Skeletal muscle satellite cell (primary cell): ENCODE measurements around the gene FRAT1.

Source experiments
- H3K27me3 ChIP-seq: 2 replicates; pipeline ENCODE4 v1.7.0; 2013; ENCODE audit warnings: low read length; ENCODE audit not compliant: control insufficient read depth, insufficient read depth
- H3K36me3 ChIP-seq: 2 replicates; pipeline ENCODE4 v1.7.0; 2013; ENCODE audit warnings: mild to moderate bottlenecking, control low read depth, low read length; ENCODE audit not compliant: insufficient read depth
- H3K4me1 ChIP-seq: 2 replicates; pipeline ENCODE4 v1.7.0; 2013; ENCODE audit warnings: low read length; ENCODE audit not compliant: control insufficient read depth, insufficient read depth
- H3K4me2 ChIP-seq: 2 replicates; pipeline ENCODE4 v1.7.0; 2013; ENCODE audit warnings: mild to moderate bottlenecking, low read length
- H3K4me3 ChIP-seq: 2 replicates; pipeline ENCODE4 v1.7.0; 2013; ENCODE audit warnings: low read length
- H3K9ac ChIP-seq: 2 replicates; pipeline ENCODE4 v1.7.0; 2013; ENCODE audit warnings: mild to moderate bottlenecking, low read depth, low read length, moderate library complexity
- H3K9me3 ChIP-seq: replicated peaks from 2 replicates; pipeline ENCODE4 v1.7.0; 2013; ENCODE audit warnings: mild to moderate bottlenecking, control low read depth, low read length

FRAT1 gene

GRCh38 chr10:97291357-97292096 is 27.5 kb upstream of the FRAT1 start:
- Histone ChIP-seq H3K36me3 (no peaks in the 10 kb centered on the region), H3K9ac (peak overlapping the region; percentile 91), H3K4me1 (peaks cover 5% of the 10 kb centered on the region), H3K27me3 (no peaks in the 10 kb centered on the region), H3K4me2 (peak overlapping the region; percentile 86), H3K9me3 (no peaks in the 10 kb centered on the region), H3K4me3 (peak overlapping the region; percentile 86)

DNA sequence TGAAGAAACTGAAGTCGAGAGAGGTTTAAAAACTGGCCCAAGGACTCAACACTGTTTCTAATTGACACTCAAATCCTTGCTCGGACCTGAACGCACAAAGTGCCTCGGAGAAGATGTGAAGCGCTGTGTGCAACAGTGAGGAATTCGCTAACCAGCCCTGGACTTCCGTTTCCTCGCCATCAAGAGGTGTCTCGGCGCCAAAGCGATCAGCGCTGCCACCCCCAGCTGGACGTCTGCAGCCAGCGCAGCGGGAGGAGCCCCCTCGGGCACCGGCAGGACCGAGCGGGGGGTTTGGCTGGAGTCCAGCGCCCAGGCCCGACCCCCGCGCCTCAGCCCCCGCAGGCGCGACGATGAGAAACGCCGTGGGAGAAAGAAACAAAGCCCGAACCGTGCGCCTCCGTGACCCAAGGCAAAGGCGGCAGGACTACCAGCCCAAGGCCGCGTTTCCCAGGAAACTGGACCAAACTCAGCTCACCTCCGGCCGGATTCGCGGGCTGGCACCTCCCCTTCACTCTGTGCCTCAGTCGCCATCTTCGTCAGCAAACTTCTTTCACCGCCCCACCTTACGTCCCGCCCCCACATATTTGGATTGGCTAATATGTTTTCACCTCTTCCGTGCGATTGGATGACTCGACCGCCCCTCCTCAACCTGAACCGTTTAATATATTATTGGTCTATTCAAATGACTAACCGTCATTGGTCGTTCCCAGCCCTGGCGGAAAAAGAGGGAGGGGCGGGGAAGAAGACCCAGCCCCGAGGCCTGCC is 26.8 kb upstream of the FRAT1 start, which contains the start of gene ARHGAP19:
TSS of gene ARHGAP19 (minus strand) at position 541 of the 765 bp plus-strand sequence. CDS start at position 531, 10 bp downstream.
- no peaks in the 10 kb centered on the region for H3K27me3 ChIP-seq
- H3K36me3 ChIP-seq, result no peaks in the 10 kb centered on the region
- H3K4me1 ChIP-seq, result peaks cover 5% of the 10 kb centered on the region
- H3K4me2 ChIP-seq, result peak within 1 kb of the TSS; percentile 86
- no peaks in the 10 kb centered on the region for H3K9me3 ChIP-seq
- peak within 1 kb of the TSS; percentile 86 for H3K4me3 ChIP-seq
- peak within 1 kb of the TSS; percentile 91 for H3K9ac ChIP-seq

DNA sequence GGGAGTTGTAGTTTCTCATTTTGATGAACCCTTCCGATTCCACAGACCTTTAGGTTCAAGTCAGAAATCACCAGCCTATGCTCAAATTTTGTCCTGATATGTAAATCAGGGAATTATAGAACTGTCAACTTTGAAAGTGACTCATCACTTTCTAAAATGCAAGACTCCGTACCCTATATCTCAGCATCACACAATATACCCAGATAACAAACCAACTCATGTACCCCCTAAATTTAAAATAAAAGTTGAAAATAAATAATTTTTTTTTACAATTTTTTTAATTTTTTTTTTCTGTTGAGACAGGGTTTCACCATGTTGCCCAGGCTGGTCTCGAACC is 26.2 kb upstream of the FRAT1 start:
- peak overlapping the region; percentile 72 for H3K4me2 ChIP-seq

GRCh38 chr10:97297556-97298222 is 21.4 kb upstream of the FRAT1 start:
- Histone ChIP-seq H3K9me3 (no peaks in the 10 kb centered on the region), H3K4me3 (no peak overlapping the region), H3K4me2 (no peak overlapping the region), H3K36me3 (no peaks in the 10 kb centered on the region), H3K27me3 (no peaks in the 10 kb centered on the region), H3K9ac (no peak overlapping the region), H3K4me1 (peaks cover 9% of the 10 kb centered on the region)

More for the DNA sequence above, 26.2 kb upstream of the FRAT1 start:
- H3K4me1 ChIP-seq, result peaks cover 7% of the 10 kb centered on the region
- H3K4me3 ChIP-seq, result no peak overlapping the region
- H3K9me3 ChIP-seq, result no peaks in the 10 kb centered on the region
- no peaks in the 10 kb centered on the region for H3K27me3 ChIP-seq
- H3K9ac ChIP-seq, result no peak overlapping the region
- no peaks in the 10 kb centered on the region for H3K36me3 ChIP-seq

DNA sequence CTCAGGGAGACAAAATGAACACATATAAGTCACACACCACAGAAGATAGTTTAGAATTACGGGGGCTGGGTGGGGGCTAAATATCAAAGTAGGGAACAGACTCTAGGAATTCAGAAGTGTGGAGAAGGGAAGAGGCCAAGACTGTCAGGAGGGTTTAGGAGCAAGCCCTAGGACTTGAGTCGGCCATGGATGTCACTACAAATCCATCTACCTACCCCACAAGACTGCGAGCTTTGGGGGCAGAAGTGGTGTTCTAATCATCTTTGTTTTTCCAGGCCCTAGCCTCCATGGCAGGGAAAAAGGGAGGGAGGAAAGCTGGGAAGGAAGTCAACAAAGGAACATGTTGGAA is 20.9 kb upstream of the FRAT1 start:
- no peak overlapping the region for H3K9ac ChIP-seq
- no peak overlapping the region for H3K4me3 ChIP-seq
- H3K36me3 ChIP-seq, result no peaks in the 10 kb centered on the region
- no peaks in the 10 kb centered on the region for H3K27me3 ChIP-seq
- H3K4me2 ChIP-seq, result no peak overlapping the region
- peaks cover 9% of the 10 kb centered on the region for H3K4me1 ChIP-seq
- no peaks in the 10 kb centered on the region for H3K9me3 ChIP-seq

DNA sequence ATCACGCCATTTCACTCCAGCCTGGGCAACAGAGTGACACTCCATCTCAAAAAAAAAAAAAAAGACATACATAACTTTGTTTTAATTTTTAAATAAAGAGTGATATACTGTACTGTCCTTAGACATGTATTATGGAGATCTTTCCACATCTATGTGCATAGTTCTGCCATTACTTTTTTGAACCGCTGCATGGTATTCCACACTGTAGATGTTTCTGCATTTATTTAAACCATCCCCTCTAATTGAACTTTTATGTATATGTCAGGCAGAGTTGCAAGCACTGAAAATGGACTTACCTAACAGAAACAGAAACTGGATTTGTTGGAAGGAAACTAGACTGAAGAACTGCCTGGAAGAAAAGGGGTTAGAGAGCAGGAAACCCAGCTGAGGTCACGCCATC is 18.1 kb upstream of the FRAT1 start:
- peaks cover 9% of the 10 kb centered on the region for H3K4me1 ChIP-seq
- no peaks in the 10 kb centered on the region for H3K27me3 ChIP-seq
- H3K9ac ChIP-seq, result no peak overlapping the region
- no peaks in the 10 kb centered on the region for H3K36me3 ChIP-seq
- H3K9me3 ChIP-seq, result no peaks in the 10 kb centered on the region
- no peak overlapping the region for H3K4me3 ChIP-seq
- H3K4me2 ChIP-seq, result no peak overlapping the region

DNA sequence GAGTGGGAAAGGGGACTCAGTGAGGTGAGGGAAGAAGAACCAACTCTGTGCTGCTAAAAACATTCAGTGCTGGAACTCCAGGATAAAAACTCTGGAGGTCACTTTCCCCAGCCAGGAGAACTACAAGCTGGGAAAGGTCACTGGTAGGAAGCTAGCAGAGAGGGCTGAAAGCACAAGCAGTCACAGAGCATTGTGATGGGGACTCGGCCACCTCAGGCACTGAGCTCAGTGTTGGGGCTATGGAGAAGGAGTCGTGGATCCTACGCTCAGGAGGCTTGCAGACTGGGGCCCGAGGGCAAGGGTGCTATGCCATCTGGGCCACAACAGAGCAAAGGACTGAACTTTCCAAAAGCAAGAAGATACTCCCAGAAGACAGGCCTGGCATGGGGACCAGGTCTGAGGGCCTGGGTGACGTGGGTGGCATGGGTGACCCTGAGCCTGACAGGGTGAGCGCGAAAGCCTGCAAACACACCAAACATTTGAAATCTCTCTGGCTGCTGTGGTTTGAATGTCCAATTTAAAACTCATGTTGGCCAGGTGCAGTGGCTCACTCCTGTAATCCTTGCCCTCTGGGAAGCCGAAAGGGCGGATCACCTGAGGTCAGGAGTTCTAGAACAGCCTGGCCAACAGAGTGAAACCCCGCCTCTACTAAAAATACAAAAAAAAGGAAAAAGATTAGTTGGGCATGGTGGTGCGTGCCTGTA is 16.8 kb upstream of the FRAT1 start:
- no peak overlapping the region for H3K4me3 ChIP-seq
- no peaks in the 10 kb centered on the region for H3K9me3 ChIP-seq
- no peaks in the 10 kb centered on the region for H3K27me3 ChIP-seq
- no peak overlapping the region for H3K9ac ChIP-seq
- no peak overlapping the region for H3K4me2 ChIP-seq
- H3K36me3 ChIP-seq, result no peaks in the 10 kb centered on the region
- H3K4me1 ChIP-seq, result peaks cover 9% of the 10 kb centered on the region

GRCh38 chr10:97307441-97307840 is 11.6 kb upstream of the FRAT1 start:
- H3K9ac ChIP-seq, result no peak overlapping the region
- H3K9me3 ChIP-seq, result no peaks in the 10 kb centered on the region
- no peaks in the 10 kb centered on the region for H3K36me3 ChIP-seq
- no peaks in the 10 kb centered on the region for H3K27me3 ChIP-seq
- H3K4me1 ChIP-seq, result no peaks in the 10 kb centered on the region
- no peak overlapping the region for H3K4me3 ChIP-seq
- H3K4me2 ChIP-seq, result no peak overlapping the region

GRCh38 chr10:97307866-97308780 is 10.9 kb upstream of the FRAT1 start:
- no peaks in the 10 kb centered on the region for H3K27me3 ChIP-seq
- H3K9ac ChIP-seq, result no peak overlapping the region
- no peaks in the 10 kb centered on the region for H3K9me3 ChIP-seq
- H3K4me2 ChIP-seq, result no peak overlapping the region
- no peaks in the 10 kb centered on the region for H3K36me3 ChIP-seq
- no peak overlapping the region for H3K4me3 ChIP-seq
- H3K4me1 ChIP-seq, result no peaks in the 10 kb centered on the region

GRCh38 chr10:97311111-97311626 is 7.9 kb upstream of the FRAT1 start:
- Histone ChIP-seq H3K27me3 (peaks cover 3% of the 10 kb centered on the region), H3K9ac (no peak overlapping the region), H3K9me3 (no peaks in the 10 kb centered on the region), H3K4me3 (no peak overlapping the region), H3K4me2 (no peak overlapping the region), H3K4me1 (no peaks in the 10 kb centered on the region), H3K36me3 (no peaks in the 10 kb centered on the region)
